Measurements from ENCODE around the gene MRRF. TPM values are rescaled to one million over a fixed set of nuclear protein-coding genes. Genes with fewer than 3 reads are reported as not detected.

MRRF gene
- total RNA-seq, 1 donor from 2014 or later = 58.8 TPM

GRCh38 chr9:122332083-122332482 is 67.4 kb downstream of the MRRF start:
- Mint-ChIP-seq H3K4me1 (ENCODE audit: low read depth) (peaks cover 4% of the 10 kb centered on the region), H3K4me3 (ENCODE audit: low read depth) (no peak overlapping the region), H3K27me3 (ENCODE audit: low read depth) (no peaks in the 10 kb centered on the region), H3K36me3 (ENCODE audit: low read depth) (peaks cover 10% of the 10 kb centered on the region), H3K27ac (no peak overlapping the region), H3K9me3 (no peaks in the 10 kb centered on the region)
- intact Hi-C loops (cut with micrococcal nuclease) = no loop called here
- DNase-seq (ENCODE audit: low spot score) = no peak

DNA sequence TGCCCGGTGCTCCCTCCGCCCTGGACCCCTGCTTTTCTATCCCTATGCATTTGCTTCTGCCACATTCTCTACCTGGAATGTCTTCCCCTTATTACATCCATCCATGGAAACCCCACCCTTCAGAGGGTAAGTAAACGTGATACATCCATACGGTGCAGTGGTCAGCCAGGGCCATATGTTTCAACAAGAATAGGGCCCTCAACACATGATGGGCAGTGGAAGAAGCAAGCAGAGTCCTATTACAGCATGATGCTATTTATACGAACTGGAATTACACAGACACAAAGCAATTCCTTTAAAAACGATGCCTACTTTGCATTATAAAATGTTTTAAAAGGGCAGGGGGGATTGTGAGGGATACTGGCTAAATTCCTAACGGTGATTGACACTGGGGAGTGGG is 68.0 kb downstream of the MRRF start:
- H3K9me3 Mint-ChIP-seq = no peaks in the 10 kb centered on the region
- peaks cover 10% of the 10 kb centered on the region for H3K36me3 Mint-ChIP-seq (ENCODE audit: low read depth)
- intact Hi-C loops (cut with micrococcal nuclease) = no loop called here
- no peak overlapping the region for H3K27ac Mint-ChIP-seq
- H3K4me1 Mint-ChIP-seq (ENCODE audit: low read depth) = peaks cover 4% of the 10 kb centered on the region
- H3K4me3 Mint-ChIP-seq (ENCODE audit: low read depth) = no peak overlapping the region
- no peaks in the 10 kb centered on the region for H3K27me3 Mint-ChIP-seq (ENCODE audit: low read depth)
- DNase-seq (ENCODE audit: low spot score) = no peak

- Mint-ChIP-seq H3K4me1 (ENCODE audit: low read depth) (peaks cover 4% of the 10 kb centered on the region), H3K36me3 (ENCODE audit: low read depth) (peaks cover 7% of the 10 kb centered on the region), H3K4me3 (ENCODE audit: low read depth) (no peak overlapping the region), H3K27me3 (ENCODE audit: low read depth) (no peaks in the 10 kb centered on the region), H3K9me3 (no peaks in the 10 kb centered on the region), H3K27ac (no peak overlapping the region)
- intact Hi-C loops (cut with micrococcal nuclease) = no loop called here
- no peak for DNase-seq (ENCODE audit: low spot score)
Measured at GRCh38 chr9:122333169-122333808, 68.6 kb downstream of the MRRF start.

DNA sequence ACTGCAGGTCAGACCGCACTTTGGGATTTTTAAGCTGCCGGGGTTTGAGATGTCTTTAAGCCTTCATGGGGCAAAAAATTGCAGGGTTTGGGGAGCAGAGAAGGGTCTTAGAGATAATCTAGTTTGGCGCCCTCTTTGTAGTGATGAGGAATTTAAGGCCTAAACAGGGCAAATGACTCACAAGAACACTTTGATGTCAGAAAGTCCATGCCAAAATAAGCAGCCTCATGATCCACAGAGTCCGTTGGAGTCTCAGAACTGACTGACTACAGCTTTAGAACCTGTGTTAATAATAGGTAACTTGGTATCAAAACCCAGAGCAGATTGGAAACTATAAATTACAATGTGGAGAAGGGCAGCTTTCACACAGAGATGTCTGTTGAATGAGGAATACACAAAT is 70.2 kb downstream of the MRRF start:
- no peak overlapping the region for H3K27ac Mint-ChIP-seq
- no peak overlapping the region for H3K4me3 Mint-ChIP-seq (ENCODE audit: low read depth)
- intact Hi-C loops (cut with micrococcal nuclease) = no loop called here
- H3K4me1 Mint-ChIP-seq (ENCODE audit: low read depth) = peaks cover 4% of the 10 kb centered on the region
- H3K9me3 Mint-ChIP-seq = no peaks in the 10 kb centered on the region
- no peaks in the 10 kb centered on the region for H3K27me3 Mint-ChIP-seq (ENCODE audit: low read depth)
- H3K36me3 Mint-ChIP-seq (ENCODE audit: low read depth) = no peaks in the 10 kb centered on the region
- DNase-seq (ENCODE audit: low spot score) = no peak

- Mint-ChIP-seq H3K4me3 (ENCODE audit: low read depth) (no peak overlapping the region), H3K27ac (no peak overlapping the region), H3K9me3 (no peaks in the 10 kb centered on the region), H3K36me3 (ENCODE audit: low read depth) (no peaks in the 10 kb centered on the region), H3K4me1 (ENCODE audit: low read depth) (peaks cover 4% of the 10 kb centered on the region), H3K27me3 (ENCODE audit: low read depth) (peaks cover 3% of the 10 kb centered on the region)
- no peak for DNase-seq (ENCODE audit: low spot score)
- intact Hi-C loops (cut with micrococcal nuclease) = no loop called here
Measured at GRCh38 chr9:122336189-122336588, 71.5 kb downstream of the MRRF start.

DNA sequence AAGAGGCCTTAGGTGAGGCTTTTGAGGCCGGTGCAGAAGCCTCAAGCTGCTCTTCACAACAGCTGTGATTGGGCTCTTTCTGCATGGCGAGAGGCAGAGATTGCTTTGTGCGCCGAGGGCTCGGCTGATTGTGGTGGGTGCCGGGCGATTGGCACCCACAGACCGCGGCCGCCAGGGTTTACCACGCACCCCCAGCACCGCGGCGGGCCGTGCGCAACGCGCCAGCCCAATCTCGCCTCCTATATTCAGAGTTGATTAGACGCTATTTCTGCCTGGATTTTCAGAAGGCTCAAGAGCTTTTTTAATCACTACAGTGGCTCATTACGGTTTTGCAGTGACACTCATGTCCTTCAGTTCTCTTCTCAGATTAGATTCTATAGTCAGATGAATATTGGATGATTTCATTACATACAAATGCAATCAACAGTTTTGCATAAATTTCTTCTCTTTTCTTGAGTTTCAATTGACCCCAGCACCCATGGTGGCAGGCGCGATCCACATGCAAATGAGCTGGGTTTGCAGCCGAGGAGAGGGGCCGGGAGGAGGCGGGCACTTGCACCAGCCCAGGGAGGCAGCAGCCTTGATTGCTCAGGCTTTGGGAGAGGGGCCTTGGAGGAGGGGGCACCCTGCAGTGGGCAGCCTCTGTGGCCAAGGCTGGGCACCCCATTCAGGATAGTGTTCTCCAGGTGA is 72.3 kb downstream of the MRRF start:
- Mint-ChIP-seq H3K36me3 (ENCODE audit: low read depth) (no peaks in the 10 kb centered on the region), H3K4me3 (ENCODE audit: low read depth) (no peak overlapping the region), H3K27ac (no peak overlapping the region), H3K9me3 (no peaks in the 10 kb centered on the region), H3K4me1 (ENCODE audit: low read depth) (no peaks in the 10 kb centered on the region), H3K27me3 (ENCODE audit: low read depth) (peaks cover 3% of the 10 kb centered on the region)
- intact Hi-C loops (cut with micrococcal nuclease) = no loop called here
- no peak for DNase-seq (ENCODE audit: low spot score)

DNA sequence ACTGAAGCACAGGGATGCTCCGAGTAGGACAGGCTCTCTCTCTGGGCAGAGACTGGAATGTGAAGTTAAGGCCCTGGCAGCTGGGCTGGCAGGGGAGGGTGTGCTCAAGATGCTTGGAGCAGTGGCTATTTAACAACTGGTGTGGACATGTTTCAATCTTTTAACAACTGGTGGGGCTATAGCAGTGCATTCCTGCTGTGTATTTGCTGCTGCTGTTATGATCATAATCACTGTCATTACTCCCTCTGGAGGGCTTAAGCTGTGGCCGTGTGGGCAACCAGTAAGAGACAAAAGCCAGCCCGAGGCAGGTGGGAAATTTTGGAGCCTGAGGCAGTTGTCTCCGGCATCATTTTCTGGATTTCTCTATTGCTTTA is 72.9 kb downstream of the MRRF start:
- Mint-ChIP-seq H3K4me3 (ENCODE audit: low read depth) (no peak overlapping the region), H3K4me1 (ENCODE audit: low read depth) (no peaks in the 10 kb centered on the region), H3K27ac (no peak overlapping the region), H3K36me3 (ENCODE audit: low read depth) (no peaks in the 10 kb centered on the region), H3K9me3 (no peaks in the 10 kb centered on the region), H3K27me3 (ENCODE audit: low read depth) (peaks cover 3% of the 10 kb centered on the region)
- no peak for DNase-seq (ENCODE audit: low spot score)
- intact Hi-C loops (cut with micrococcal nuclease) = no loop called here

DNA sequence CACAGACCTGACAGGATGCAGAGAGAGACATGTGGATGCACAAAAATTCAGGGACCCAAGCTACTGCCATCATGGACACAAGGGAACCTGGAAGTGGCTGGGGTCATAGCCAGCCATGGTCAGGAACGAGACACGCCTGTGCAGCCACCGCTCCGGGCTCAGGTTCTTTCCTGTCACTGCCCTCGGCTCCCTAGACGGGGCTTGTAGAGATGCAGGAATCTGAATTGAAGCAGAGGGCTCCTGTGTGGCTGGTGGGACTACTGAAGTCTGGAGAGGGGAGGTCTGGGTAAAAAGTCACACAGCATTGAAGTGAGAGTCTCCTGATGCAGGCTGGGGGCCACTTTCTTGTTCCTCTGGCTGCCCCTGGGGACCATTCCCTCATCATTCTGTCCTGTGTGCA is 73.9 kb downstream of the MRRF start:
- H3K9me3 Mint-ChIP-seq = no peaks in the 10 kb centered on the region
- H3K27me3 Mint-ChIP-seq (ENCODE audit: low read depth) = peaks cover 3% of the 10 kb centered on the region
- H3K4me3 Mint-ChIP-seq (ENCODE audit: low read depth) = no peak overlapping the region
- intact Hi-C loops (cut with micrococcal nuclease) = no loop called here
- no peaks in the 10 kb centered on the region for H3K4me1 Mint-ChIP-seq (ENCODE audit: low read depth)
- no peak for DNase-seq (ENCODE audit: low spot score)
- no peaks in the 10 kb centered on the region for H3K36me3 Mint-ChIP-seq (ENCODE audit: low read depth)
- H3K27ac Mint-ChIP-seq = no peak overlapping the region

DNA sequence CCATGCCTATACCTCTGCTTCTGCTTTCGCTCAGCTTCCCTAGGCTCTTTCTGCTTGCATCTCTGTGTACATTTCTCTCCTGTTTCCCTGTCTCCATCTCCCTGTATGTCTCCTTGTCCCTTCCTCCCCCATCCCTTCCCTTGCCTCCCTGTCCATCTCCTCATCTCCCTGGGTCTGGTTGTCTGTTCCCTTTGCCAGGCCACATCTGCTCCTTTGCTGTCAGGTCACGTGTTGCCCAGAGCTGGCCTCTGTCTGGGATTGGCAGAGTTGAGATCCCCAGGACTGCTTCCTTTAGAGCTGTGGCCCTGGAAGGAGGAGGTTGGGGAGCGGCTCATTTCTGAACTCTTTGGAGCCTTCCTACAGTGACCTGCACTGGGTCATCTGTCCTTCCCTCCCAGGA is 74.3 kb downstream of the MRRF start:
- Mint-ChIP-seq H3K27me3 (ENCODE audit: low read depth) (peaks cover 6% of the 10 kb centered on the region), H3K36me3 (ENCODE audit: low read depth) (no peaks in the 10 kb centered on the region), H3K4me1 (ENCODE audit: low read depth) (no peaks in the 10 kb centered on the region), H3K9me3 (no peaks in the 10 kb centered on the region), H3K4me3 (ENCODE audit: low read depth) (no peak overlapping the region), H3K27ac (no peak overlapping the region)
- intact Hi-C loops (cut with micrococcal nuclease) = no loop called here
- no peak for DNase-seq (ENCODE audit: low spot score)

DNA sequence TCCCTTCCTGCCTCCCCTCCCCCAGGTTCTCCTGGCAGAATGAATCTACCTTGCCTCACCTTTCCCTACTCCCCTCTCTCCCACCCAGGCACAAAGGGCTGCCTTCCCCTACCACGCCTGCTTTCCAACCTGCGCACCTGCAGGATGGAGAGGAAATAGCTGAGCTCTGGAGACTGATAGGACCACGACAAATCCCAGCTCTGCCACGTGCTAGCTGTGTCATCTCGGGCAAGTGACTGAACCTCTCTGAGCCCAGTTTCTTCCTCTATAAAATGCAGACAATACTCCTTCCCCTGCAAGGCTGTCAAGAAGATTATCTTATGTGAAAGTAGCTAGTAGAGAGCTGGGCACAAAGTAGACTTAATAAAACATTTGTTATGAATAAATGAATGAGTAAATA is 74.9 kb downstream of the MRRF start:
- no peak for DNase-seq (ENCODE audit: low spot score)
- intact Hi-C loops (cut with micrococcal nuclease) = no loop called here
- no peaks in the 10 kb centered on the region for H3K36me3 Mint-ChIP-seq (ENCODE audit: low read depth)
- H3K9me3 Mint-ChIP-seq = no peaks in the 10 kb centered on the region
- no peaks in the 10 kb centered on the region for H3K4me1 Mint-ChIP-seq (ENCODE audit: low read depth)
- H3K4me3 Mint-ChIP-seq (ENCODE audit: low read depth) = no peak overlapping the region
- H3K27me3 Mint-ChIP-seq (ENCODE audit: low read depth) = peaks cover 7% of the 10 kb centered on the region
- H3K27ac Mint-ChIP-seq = no peak overlapping the region

- intact Hi-C loops (cut with micrococcal nuclease) = no loop called here
- H3K4me1 Mint-ChIP-seq (ENCODE audit: low read depth) = no peaks in the 10 kb centered on the region
- no peak for DNase-seq (ENCODE audit: low spot score)
Measured at GRCh38 chr9:122340161-122340560, 75.5 kb downstream of the MRRF start.

GRCh38 chr9:122342323-122343050 is 77.8 kb downstream of the MRRF start:
- no peak overlapping the region for H3K4me3 Mint-ChIP-seq (ENCODE audit: low read depth)

More at GRCh38 chr9:122340161-122340560, 75.5 kb downstream of the MRRF start:
- no peaks in the 10 kb centered on the region for H3K9me3 Mint-ChIP-seq
- H3K27ac Mint-ChIP-seq = no peak overlapping the region
- no peaks in the 10 kb centered on the region for H3K36me3 Mint-ChIP-seq (ENCODE audit: low read depth)
- H3K27me3 Mint-ChIP-seq (ENCODE audit: low read depth) = peaks cover 9% of the 10 kb centered on the region
- H3K4me3 Mint-ChIP-seq (ENCODE audit: low read depth) = no peak overlapping the region

More at GRCh38 chr9:122342323-122343050, 77.8 kb downstream of the MRRF start:
- Mint-ChIP-seq H3K27me3 (ENCODE audit: low read depth) (peaks cover 27% of the 10 kb centered on the region), H3K9me3 (no peaks in the 10 kb centered on the region), H3K36me3 (ENCODE audit: low read depth) (no peaks in the 10 kb centered on the region), H3K27ac (no peak overlapping the region), H3K4me1 (ENCODE audit: low read depth) (peaks cover 4% of the 10 kb centered on the region)
- intact Hi-C loops (cut with micrococcal nuclease) = no loop called here
- no peak for DNase-seq (ENCODE audit: low spot score)

All from activated T-helper 2 cell treated with anti-CD3 and anti-CD28 coated beads, Interferon-gamma antibody, Interleukin-2, Interleukin-4, amounts not matched to agents 10 μg/mL and 5 μg/mL and 100 μg/mL, durations not matched to agents 14 hours and 24 hours and 36 hours (primary cell).